GM12891 (cell line): ENCODE measurements around the gene UXS1.
A peak's percentile ranks its signal among the peaks of the same experiment; 100 is the strongest.

Source experiments
- DNase-seq: peaks from one replicate; pipeline ENCODE4 v3.0.0; 2011; ENCODE audit warnings: low spot score; ENCODE audit not compliant: insufficient read length
- FAIRE-seq: peaks from 2 replicates; lab custom pipeline; 2011; peaks lifted over from hg19 to GRCh38; lab: Jason Lieb, UNC
- PAX5 ChIP-seq: IDR thresholded peaks from 2 replicates; pipeline ENCODE4 v1.6.1; 2011; ENCODE audit warnings: low read length, moderate library complexity, mild to moderate bottlenecking; ENCODE audit not compliant: insufficient read depth, severe bottlenecking
- POLR2A ChIP-seq: IDR thresholded peaks from 2 replicates; pipeline ENCODE4 v1.6.1; 2011; ENCODE audit warnings: low read depth, low read length, control low read depth
- POLR2AphosphoS5 ChIP-seq: IDR thresholded peaks from 2 replicates; pipeline ENCODE4 v1.6.1; 2011; ENCODE audit warnings: low read depth, low read length, control low read depth
- POU2F2 ChIP-seq: IDR thresholded peaks from 2 replicates; pipeline ENCODE4 v1.6.1; 2011; ENCODE audit warnings: low read depth, mild to moderate bottlenecking, control low read depth, low read length, moderate library complexity
- SPI1 ChIP-seq: IDR thresholded peaks from 2 replicates; pipeline ENCODE4 v1.6.1; 2011; ENCODE audit warnings: low read depth, low read length, control low read depth
- TAF1 ChIP-seq: IDR thresholded peaks from 2 replicates; pipeline ENCODE4 v1.6.1; 2011; ENCODE audit warnings: low read depth, low read length, control low read depth

Gene UXS1

DNA sequence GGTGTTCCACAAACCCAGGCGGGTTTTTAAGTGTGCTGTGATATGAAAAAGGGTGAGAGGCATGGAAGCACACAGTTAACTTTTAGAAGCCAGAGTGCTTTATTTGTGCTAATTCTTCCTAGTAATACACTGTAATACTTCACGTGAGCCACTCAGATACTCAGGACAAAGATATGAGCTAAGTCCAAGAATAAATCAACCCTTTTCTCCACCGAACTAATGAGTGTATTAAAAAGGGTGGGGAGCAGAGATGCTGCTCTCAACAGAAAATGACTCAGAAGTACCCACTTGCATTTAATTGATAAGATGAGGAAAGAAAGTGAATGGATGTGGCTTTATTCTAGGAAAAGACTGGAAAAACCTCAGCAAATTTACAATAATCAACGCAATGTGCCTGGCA is 79.9 kb downstream of the UXS1 start:
- no peak for FAIRE-seq
- DNase-seq: no peak

DNA sequence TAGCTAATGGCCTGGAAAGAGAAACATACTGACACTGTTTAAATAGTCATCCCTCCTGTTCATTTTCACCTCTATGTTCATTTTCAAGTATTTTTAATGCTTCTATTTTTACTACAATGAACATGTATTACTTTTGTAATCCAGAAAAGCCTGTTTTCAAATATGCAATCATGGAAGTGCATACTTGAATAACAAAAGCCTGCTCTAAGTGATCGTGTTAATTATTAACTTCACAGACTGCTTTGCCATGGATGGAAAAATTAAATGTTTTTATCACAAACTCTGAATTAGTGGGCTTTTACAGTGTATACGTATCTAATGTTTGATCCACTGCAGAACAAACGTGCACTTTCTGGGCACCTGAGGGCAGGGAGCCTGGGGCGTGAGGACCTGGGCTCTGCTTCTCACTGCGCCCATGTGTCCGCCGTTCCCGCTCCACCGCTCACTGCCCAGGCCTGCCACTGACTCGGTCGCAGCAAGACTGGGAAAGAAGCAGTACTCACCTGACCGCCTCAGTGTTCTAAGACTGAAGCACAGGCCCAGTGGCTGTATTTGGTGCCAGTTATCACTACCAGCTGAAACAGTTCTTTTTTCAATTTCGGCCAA is 80.6 kb downstream of the UXS1 start:
- DNase-seq (no peak), FAIRE-seq (no peak)
- TF ChIP-seq POU2F2 (no peak), POLR2AphosphoS5 (no peak), PAX5 (no peak), SPI1 (no peak), POLR2A (no peak), TAF1 (no peak)

More for the DNA sequence above, 79.9 kb downstream of the UXS1 start:
- TF ChIP-seq POU2F2: no peak
- TF ChIP-seq SPI1: no peak
- no peak for TF ChIP-seq POLR2AphosphoS5
- TF ChIP-seq PAX5: no peak
- no peak for TF ChIP-seq POLR2A
- TF ChIP-seq TAF1: no peak

DNA sequence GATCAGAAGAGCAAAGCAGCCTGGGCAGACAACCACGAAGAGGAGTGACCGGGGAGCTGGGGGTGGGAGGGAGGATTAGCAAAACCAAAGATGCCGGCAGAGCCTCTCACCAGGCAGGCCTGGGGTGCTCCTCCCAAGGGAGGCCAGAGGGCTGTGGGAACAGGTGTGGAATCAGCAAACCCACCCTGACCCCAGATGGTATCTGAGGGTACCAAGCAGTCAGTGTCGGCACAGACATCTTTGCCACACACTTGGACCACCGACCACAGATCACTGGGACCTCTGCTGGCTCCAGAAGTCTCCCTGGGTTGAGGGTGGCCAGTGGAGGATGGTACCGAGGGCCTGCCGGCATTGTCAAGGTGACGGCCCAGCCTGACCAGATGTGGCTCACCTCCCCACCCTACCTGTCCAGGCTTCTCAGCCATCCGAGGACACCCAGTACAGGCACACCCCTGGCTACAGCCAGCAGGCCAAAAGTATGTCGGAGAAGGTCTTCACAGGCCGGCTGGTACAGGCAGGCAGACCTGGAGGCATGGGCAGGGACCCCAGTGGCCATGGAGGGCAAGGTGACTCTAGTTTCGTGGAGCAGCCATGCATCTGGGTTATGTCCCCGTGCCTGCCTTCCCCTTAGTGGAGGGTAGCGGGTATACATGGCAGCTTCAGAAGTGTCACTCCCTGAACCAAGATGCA is 82.1 kb downstream of the UXS1 start:
- FAIRE-seq: no peak
- TF ChIP-seq TAF1 (no peak), SPI1 (no peak), POLR2A (no peak), POU2F2 (no peak), PAX5 (no peak), POLR2AphosphoS5 (no peak)
- DNase-seq: no peak

DNA sequence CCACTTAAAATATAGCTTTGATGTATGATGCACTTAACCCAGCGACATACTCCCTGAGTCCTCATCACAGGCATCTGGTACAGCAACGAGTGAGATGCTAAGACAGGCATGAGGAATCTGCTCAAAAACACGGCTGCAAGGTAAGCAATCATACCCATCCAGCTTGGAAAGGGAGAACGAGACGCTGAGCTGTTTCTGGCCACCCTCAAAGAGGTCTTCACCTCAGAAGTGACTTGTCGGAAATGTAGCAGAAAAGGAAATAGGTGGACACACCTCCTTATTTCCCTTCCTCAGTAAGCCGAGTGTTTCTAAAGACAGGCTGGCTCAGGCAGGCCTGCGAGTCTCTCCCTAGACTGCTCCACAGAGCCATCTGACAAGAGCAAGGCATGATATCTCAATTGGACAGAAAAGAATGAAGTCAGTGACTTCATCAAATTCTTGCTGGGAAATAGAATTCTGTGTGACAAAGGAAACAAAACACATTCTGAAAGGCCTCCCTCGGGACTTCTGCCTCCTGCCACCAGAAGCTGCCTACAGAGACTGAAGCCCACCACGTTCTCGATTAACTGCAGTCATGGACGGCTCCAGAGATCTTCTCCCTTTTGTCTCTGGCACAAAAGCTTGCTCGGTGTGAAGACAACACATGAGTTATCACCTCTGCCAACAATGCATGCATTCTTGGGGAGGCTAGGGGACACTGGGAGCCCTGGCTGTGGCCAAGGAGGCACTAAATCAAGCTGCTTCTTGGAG is 84.3 kb downstream of the UXS1 start:
- FAIRE-seq (peak; percentile 28), DNase-seq (no peak)
- no peak for TF ChIP-seq POU2F2
- no peak for TF ChIP-seq POLR2AphosphoS5
- no peak for TF ChIP-seq TAF1
- TF ChIP-seq SPI1: no peak
- TF ChIP-seq PAX5: no peak
- TF ChIP-seq POLR2A: no peak

DNA sequence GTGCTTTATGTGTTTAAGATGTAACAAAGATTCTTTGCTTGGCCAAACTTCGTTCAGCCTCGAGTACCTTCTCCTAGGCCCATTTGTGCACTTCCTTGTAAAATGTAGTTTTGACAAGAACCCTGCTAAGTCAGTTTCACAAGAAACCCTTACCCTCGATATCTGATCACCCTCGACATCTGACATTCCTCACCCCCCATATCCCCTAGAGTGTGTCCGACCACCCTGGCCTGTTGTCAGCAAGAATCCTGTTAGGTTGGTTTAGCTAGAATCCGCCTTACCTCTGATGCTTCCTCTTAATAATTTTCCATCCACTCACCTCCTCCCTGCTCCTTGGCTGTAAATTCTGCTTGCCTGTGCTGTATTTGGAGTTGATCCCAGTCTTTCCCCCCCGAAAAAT is 85.3 kb downstream of the UXS1 start:
- TF ChIP-seq TAF1 (no peak), POLR2A (no peak), PAX5 (no peak), POLR2AphosphoS5 (no peak), SPI1 (no peak), POU2F2 (no peak)
- no peak for FAIRE-seq

DNA sequence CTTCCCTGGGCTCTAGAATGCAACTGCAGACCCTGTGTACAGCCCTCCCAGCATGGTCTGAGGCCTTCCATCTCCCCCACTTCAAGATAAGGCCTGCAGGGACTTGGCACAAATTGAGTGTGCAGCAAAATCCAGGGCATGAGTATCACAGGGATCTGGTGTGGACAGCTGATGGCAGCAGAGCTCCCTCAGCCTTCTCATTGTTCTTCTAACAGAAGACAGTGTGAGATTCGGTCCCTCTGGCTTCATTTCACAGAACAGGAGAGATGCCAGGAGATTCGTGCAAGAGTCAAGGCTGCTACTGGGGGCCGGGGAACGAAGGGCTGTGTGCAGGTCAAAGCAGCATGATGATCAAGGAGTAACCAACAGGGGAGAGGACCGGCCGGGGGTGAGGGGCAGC is 85.8 kb downstream of the UXS1 start:
- TF ChIP-seq POU2F2: no peak
- no peak for FAIRE-seq

More for the DNA sequence above, 85.3 kb downstream of the UXS1 start:
- DNase-seq: no peak

DNA sequence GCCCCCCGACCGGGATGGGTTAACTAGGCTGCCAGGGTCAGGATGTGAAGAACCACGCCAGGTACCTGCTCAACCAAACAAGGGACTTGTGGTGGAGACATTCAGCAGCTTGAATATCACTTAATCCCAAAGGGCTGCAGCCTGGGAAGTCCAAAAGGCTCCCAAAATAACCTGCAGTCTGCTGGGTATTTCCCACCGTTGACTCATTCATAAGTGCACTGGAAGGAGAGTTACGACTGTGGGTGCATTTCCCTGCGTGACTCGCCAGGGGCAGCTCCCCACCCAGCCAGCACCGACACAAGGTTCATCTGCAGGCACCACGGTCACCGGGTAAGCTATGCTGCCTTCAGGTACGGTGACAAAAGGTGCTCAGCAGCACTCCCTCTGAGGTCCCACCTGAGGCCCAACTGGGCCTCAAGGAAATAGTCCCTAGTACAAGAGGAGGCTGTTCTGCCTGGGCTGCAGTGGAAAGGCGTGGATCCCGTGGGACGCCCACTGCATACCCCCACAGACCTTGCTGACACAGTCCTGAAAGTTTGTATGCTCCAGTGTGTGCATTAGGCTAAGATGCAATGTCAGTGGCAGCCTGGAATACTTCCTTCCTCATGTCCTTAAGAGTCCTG is 86.5 kb downstream of the UXS1 start:
- DNase-seq (no peak), FAIRE-seq (peak; percentile 54)
- TF ChIP-seq POLR2A: no peak
- TF ChIP-seq SPI1: no peak
- no peak for TF ChIP-seq PAX5
- no peak for TF ChIP-seq POLR2AphosphoS5
- TF ChIP-seq POU2F2: no peak
- TF ChIP-seq TAF1: no peak

More for the DNA sequence above, 85.8 kb downstream of the UXS1 start:
- no peak for DNase-seq

DNA sequence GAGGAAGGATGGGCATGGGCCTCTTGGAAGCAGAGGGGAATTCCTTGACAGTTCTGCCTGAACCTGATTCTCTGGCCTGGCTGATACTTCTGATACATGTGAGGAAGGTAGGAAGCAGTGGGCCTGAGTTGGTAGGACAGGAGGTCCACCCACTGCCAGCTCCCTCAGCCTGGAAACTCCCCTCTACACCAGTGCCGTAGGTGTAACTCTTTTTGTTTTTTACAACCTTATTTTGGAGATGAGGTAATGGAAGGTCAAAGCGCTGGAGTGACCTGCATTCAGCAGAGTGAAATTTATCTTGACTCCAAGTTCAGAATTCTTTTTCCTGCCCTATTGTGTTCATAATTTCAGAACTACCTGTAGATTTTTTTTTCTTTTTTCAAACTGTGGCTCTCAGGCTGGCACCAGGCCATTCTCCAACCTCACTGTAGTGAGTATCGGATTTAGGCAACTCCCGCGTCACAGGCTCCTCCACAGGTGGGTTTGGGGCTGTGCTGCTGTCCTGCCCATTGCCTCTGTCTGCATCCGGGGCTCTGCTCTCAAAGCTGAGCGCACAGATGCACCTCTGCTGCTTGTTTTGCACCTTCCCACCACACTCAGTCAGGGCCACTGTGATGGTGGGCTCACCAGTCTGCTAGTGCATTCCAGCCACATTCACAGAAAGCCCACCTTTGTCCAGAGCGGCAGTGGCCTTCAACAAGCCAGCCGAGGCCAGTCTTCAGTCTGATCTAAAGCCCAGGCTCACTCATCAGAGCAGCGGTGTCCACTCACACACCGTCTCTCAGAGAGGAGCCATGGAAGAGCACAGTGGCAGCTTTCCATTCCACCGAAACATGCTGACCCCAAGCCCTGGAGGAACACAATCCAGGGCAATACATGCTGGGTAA is 87.2 kb downstream of the UXS1 start:
- no peak for DNase-seq
- TF ChIP-seq POLR2AphosphoS5 (no peak), POU2F2 (no peak), TAF1 (no peak), PAX5 (no peak), POLR2A (no peak), SPI1 (no peak)
- FAIRE-seq: no peak
